PC-3 (cell line): ENCODE data around the gene GRIN1. TPM values are rescaled to one million over a fixed set of nuclear protein-coding genes. Genes with fewer than 3 reads are reported as not detected.

ENCODE experiments used
- ATAC-seq: fragments of 200-7000 bp; cut with Tn5 transposase; 2 replicates; pipeline ENCODE4 v1.9.1; 2020; ENCODE audit warnings: mild to moderate bottlenecking, moderate library complexity
- BruUV-seq: library from RNA; stranded (reverse); fragments of 400-500 nt; replicated peaks from 2 replicates; lab custom pipeline; 2021; lab: Mats Ljungman, UMichigan
- CTCF ChIA-PET: fragments of 300-600 bp; sonication (Branson Sonifier 250); formaldehyde crosslinking; loops from one replicate; lab custom pipeline; 2022; ENCODE audit warnings: antibody characterized with exemption; lab: Charles Lee
- POLR2A ChIA-PET: fragments of 300-600 bp; sonication (Branson Sonifier 250); formaldehyde crosslinking; loops from one replicate; lab custom pipeline; 2022; ENCODE audit warnings: antibody characterized with exemption; ENCODE audit not compliant: unreplicated experiment; lab: Charles Lee
- DNase-seq: peaks from one replicate; pipeline ENCODE4 v3.0.0-alpha.2; 2015
- H2AFZ ChIP-seq: fragments of 300-600 bp; sonication (generic); 2 replicates; pipeline ENCODE4 v1.6.0; 2016; ENCODE audit warnings: antibody characterized with exemption, low read length
- H3F3A ChIP-seq: fragments of 300-600 bp; sonication (generic); one replicate; pipeline ENCODE4 v1.6.0; 2017; ENCODE audit warnings: antibody characterized with exemption, low read length, control low read depth, mild to moderate bottlenecking; ENCODE audit not compliant: unreplicated experiment
- H3K27ac ChIP-seq: fragments of 300-600 bp; sonication (generic); 2 replicates; pipeline ENCODE4 v1.5.1; 2016; ENCODE audit warnings: mild to moderate bottlenecking, low read length
- H3K27me3 ChIP-seq: fragments of 300-600 bp; sonication (generic); 2 replicates; pipeline ENCODE4 v1.6.1; 2016; ENCODE audit warnings: low read length, mixed read lengths
- H3K36me3 ChIP-seq: fragments of 300-600 bp; sonication (generic); 2 replicates; pipeline ENCODE4 v1.6.1; 2016; ENCODE audit warnings: low read depth, mixed run types, low read length, mixed read lengths
- H3K4me1 ChIP-seq: fragments of 300-600 bp; sonication (generic); 2 replicates; pipeline ENCODE4 v1.5.1; 2016; ENCODE audit warnings: low read length; ENCODE audit not compliant: insufficient read depth
- H3K4me2 ChIP-seq: fragments of 300-600 bp; sonication (generic); 2 replicates; pipeline ENCODE4 v1.6.0; 2016; ENCODE audit warnings: low read length
- H3K4me3 ChIP-seq: fragments of 300-600 bp; sonication (generic); 2 replicates; pipeline ENCODE4 v1.5.1; 2016; ENCODE audit warnings: mild to moderate bottlenecking, low read length, mixed read lengths
- H3K79me2 ChIP-seq: fragments of 300-600 bp; sonication (generic); 2 replicates; pipeline ENCODE4 v1.6.1; 2017; ENCODE audit warnings: low read length, mixed read lengths
- H3K9ac ChIP-seq: fragments of 300-600 bp; sonication (generic); 2 replicates; pipeline ENCODE4 v1.6.0; 2016; ENCODE audit warnings: mild to moderate bottlenecking, low read length
- H3K9me2 ChIP-seq: fragments of 300-600 bp; sonication (generic); replicated peaks from 2 replicates; pipeline ENCODE4 v1.6.1; 2016; ENCODE audit warnings: mixed run types, low read length, mixed read lengths
- H3K9me3 ChIP-seq: fragments of 300-600 bp; sonication (generic); 2 replicates; pipeline ENCODE4 v1.6.1; 2016; ENCODE audit warnings: low read length, mixed read lengths
- H4K20me1 ChIP-seq: fragments of 300-600 bp; sonication (generic); 2 replicates; pipeline ENCODE4 v1.6.1; 2016; ENCODE audit warnings: low read length, mixed read lengths
- CTCF ChIP-seq: fragments of 300-600 bp; sonication (generic); conservative IDR thresholded peaks from 2 replicates; pipeline ENCODE4 v1.5.1; 2017; ENCODE audit warnings: antibody characterized with exemption, low read depth, mild to moderate bottlenecking, low read length
- EZH2 ChIP-seq: fragments of 300-600 bp; sonication (generic); IDR thresholded peaks from one replicate; pipeline ENCODE4 v1.6.1; 2017; ENCODE audit warnings: antibody characterized with exemption, mild to moderate bottlenecking, low read length; ENCODE audit not compliant: unreplicated experiment
- EZH2phosphoT487 ChIP-seq: fragments of 300-600 bp; sonication (generic); IDR thresholded peaks from 2 replicates; pipeline ENCODE4 v1.6.1; 2018; ENCODE audit warnings: mild to moderate bottlenecking, antibody characterized with exemption, low read length, borderline replicate concordance
- intact Hi-C: fragments of 100-400 bp; cut with micrococcal nuclease; formaldehyde crosslinking; loops from 2 replicates; pipeline ENCODE4 v1.9.0; 2023
- total RNA-seq: library from RNA; depleted of rRNA; stranded (reverse); fragments of >200 nt; gene quantifications from 2 replicates; pipeline ENCODE4 v1.2.3, GENCODE V29; 2014

The GRIN1 gene
- total RNA-seq, 1 experiment from 2014 or later = 0.11 TPM

GRCh38 chr9:137168904-137169856 is 30.2 kb downstream of the GRIN1 start:
- Histone ChIP-seq H3K27me3 (peaks cover 12% of the 10 kb centered on the region), H3K4me2 (peak overlapping the region; percentile 84), H3K4me1 (no peaks in the 10 kb centered on the region), H3K9ac (no peak overlapping the region), H3K9me2 (no peaks in the 10 kb centered on the region), H3F3A (no peaks in the 10 kb centered on the region), H3K79me2 (no peaks in the 10 kb centered on the region), H3K4me3 (peak overlapping the region; percentile 64), H3K27ac (no peak overlapping the region), H2AFZ (peak overlapping the region; percentile 63), H3K9me3 (no peaks in the 10 kb centered on the region), H4K20me1 (no peaks in the 10 kb centered on the region), H3K36me3 (no peaks in the 10 kb centered on the region)
- ChIA-PET POLR2A (no interaction called here), CTCF (no interaction called here)
- intact Hi-C loops = no loop called here
- DNase-seq (peak; percentile 69), ATAC-seq (peak; percentile 55)
- no peak for TF ChIP-seq EZH2phosphoT487
- TF ChIP-seq EZH2 = no peak
- no peak for TF ChIP-seq CTCF
- BruUV-seq = no TSS peak

- Histone ChIP-seq H3K4me3 (peak within 1 kb of the TSS; percentile 64), H2AFZ (peak within 1 kb of the TSS; percentile 63), H3F3A (no peaks in the 10 kb centered on the region), H3K27ac (no peak within 1 kb of the TSS), H3K4me2 (peak within 1 kb of the TSS; percentile 84), H3K9me2 (no peaks in the 10 kb centered on the region), H3K4me1 (no peaks in the 10 kb centered on the region), H3K27me3 (peaks cover 12% of the 10 kb centered on the region), H3K9ac (no peak within 1 kb of the TSS), H4K20me1 (no peaks in the 10 kb centered on the region), H3K36me3 (no peaks in the 10 kb centered on the region), H3K9me3 (no peaks in the 10 kb centered on the region), H3K79me2 (no peaks in the 10 kb centered on the region)
- no TSS peak for BruUV-seq
- TF ChIP-seq CTCF = no peak
- intact Hi-C loops = no loop called here
- CTCF ChIA-PET = no interaction called here
- DNase-seq = no peak
- ATAC-seq = no peak
- POLR2A ChIA-PET = no interaction called here
These were observed 31.0 kb downstream of the GRIN1 start, which contains the start of gene LRRC26 for GRCh38 chr9:137169896-137170358. Gene LRRC26, minus strand, starts transcription at chr9:137170051. Its CDS starts 108 bp downstream, at chr9:137169943.
